OCI-LY7 (cell line): ENCODE data around the gene MEF2C.

Experiments used
- CTCF ChIP-seq: fragments of 200-600 bp; sonication (generic); conservative IDR thresholded peaks from 2 replicates; pipeline ENCODE4 v1.5.1; 2014; ENCODE audit warnings: mild to moderate bottlenecking, antibody characterized with exemption, low read length, moderate library complexity, mixed read lengths
- EZH2phosphoT487 ChIP-seq: fragments of 200-600 bp; sonication (generic); IDR thresholded peaks from 2 replicates; pipeline ENCODE4 v1.6.1; 2018; ENCODE audit warnings: low read depth, borderline replicate concordance, mild to moderate bottlenecking, mixed run types, antibody characterized with exemption, low read length, moderate library complexity, mixed read lengths

GRCh38 chr5:88716101-88716500, 166.9 kb downstream of the MEF2C start:
- TF ChIP-seq CTCF = no peak
- no peak for TF ChIP-seq EZH2phosphoT487
